Hematopoietic multipotent progenitor cell treated with erythropoietin and hydrocortisone succinate and interleukin-3 and kit ligand, for 17 days (in vitro differentiated cells): ENCODE measurements around the gene LOXL1.

Experiments
- DNase-seq: peaks from one replicate; pipeline ENCODE4 v3.0.0-alpha.2; 2015; ENCODE audit warnings: low spot score

Gene LOXL1

DNA sequence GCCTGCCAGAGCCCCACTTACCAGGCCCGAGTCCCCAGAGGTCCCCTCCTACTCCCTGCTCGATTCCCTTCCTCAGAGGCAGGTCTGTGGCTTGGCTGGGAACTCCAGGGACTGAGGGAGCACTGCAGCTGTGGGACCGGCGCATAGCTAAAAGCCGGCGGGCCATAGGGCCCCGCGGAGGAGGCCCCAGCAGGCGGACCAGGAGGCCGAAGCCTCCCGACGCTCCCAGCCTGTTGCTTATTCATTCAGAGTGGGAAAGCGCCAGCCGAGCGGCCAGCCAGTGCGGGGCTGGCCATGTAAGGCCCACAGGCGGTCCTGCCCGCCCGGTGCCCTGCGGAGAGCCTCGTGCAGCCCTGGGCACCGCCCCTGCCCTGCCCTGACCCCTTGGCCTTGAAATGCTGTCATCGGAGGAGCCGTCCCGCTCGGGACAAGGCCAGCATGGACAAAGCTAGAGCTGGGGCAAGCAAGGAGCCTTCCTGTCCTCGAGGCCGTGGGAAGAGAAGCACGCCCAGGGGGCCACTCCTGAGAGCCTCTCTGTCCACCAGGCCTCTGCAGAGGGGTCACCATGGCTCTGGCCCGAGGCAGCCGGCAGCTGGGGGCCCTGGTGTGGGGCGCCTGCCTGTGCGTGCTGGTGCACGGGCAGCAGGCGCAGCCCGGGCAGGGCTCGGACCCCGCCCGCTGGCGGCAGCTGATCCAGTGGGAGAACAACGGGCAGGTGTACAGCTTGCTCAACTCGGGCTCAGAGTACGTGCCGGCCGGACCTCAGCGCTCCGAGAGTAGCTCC is at the start of gene LOXL1:
LOXL1 (plus strand) TSS at position 244 of the 784 bp plus-strand sequence; CDS start at position 566, 322 bp downstream.
- DNase-seq = no peak

- no peak for DNase-seq
Observed at GRCh38 chr15:73879426-73879825, 46.8 kb upstream of the LOXL1 start.

GRCh38 chr15:73881579-73882320 is 44.5 kb upstream of the LOXL1 start:
- no peak for DNase-seq

GRCh38 chr15:73882761-73883419 is 43.4 kb upstream of the LOXL1 start:
- no peak for DNase-seq

DNA sequence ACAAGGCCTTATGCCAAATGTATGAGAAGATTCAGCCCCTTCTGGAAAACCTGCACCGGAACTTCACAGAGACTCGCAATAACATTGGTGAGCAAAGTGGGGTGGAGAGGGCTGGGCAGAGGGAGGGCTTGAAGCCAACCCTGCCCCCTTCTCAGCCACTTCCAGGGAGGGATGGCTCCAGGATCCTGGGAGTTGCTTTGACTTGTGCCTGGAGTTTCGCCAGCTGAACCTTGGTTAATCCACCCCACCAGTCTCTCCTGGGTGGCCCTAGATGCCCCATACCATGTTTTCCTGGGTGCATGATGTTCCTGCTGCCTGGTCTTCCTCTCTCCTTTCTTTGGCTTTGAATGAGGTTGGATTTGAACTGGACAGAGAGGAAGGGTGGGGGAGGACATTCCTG is 42.1 kb upstream of the LOXL1 start:
- no peak for DNase-seq

DNA sequence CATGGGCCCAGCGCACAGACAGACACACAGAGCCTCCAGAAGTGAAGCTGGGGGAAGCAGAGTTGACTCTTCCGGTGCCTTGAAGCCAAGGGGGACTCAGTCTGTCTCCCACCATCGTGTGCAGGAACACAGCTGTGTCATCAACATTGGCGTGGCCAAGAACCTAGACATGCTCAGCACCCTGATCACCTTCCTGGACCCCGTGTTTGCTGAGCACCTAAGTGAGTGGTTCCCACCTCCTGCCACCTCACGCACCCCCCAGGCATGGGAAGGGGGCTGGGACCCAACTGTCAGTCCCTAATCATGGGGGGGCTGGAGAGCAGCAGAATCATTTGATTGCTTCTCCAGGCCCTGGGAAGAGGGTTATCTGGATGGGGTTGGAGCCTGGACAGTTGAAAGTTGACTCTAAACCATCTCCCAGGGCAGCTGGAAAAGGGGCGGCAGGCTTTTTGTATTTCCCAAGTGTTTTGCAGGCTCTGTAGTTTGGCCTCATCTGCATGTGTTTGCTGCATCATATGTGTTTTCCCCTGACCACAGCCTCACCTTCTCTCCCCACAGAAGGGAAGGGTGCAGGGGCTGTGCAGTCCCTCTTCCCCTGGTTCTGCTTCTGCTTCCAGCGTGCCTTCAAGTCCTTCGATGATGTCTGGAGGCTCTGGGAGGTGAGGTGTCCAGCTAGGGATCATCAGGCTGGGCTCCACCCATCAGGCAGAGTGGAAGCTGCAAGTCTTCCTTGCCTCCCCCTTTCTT is 40.1 kb upstream of the LOXL1 start:
- no peak for DNase-seq

- no peak for DNase-seq
Observed at GRCh38 chr15:73886717-73887345, 39.4 kb upstream of the LOXL1 start.

GRCh38 chr15:73887481-73887880 is 38.8 kb upstream of the LOXL1 start:
- DNase-seq = no peak

- DNase-seq = no peak
Observed at GRCh38 chr15:73888224-73889041, 37.8 kb upstream of the LOXL1 start.

DNA sequence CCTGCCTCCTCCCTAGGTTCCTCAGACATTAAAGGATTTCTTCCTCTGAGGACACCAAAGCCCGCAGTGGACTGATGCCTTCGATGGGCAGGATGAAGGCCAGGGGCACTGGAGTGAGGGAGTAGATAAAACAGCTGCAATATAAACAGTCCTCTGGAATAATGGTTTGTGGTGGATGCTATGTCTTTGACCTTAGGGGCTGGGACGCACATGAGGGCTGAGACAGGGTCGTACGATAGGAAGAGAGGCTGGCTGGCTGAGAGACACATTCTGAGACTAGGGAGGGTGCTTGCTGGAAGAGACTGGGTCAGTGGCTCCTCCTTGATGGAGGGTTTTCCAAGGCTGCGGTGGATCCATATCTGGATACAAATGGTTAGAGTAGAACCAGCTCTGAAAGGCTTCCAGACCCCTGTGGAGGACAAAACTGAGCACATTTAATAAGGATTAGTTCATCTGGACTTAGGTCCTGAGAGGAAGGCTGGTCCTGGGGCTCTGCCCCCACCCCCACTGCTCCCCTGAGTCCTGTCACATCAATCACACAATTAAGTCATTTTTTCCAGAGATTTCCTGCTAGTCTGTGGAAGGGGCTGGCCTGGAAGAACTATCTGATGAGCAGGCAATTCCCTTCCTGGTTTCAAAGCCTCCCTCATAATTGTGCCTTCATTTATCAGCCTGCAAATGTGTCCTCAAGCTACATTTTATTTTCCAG is 37.1 kb upstream of the LOXL1 start:
- no peak for DNase-seq

GRCh38 chr15:73889762-73890124 is 36.5 kb upstream of the LOXL1 start:
- DNase-seq = no peak

DNA sequence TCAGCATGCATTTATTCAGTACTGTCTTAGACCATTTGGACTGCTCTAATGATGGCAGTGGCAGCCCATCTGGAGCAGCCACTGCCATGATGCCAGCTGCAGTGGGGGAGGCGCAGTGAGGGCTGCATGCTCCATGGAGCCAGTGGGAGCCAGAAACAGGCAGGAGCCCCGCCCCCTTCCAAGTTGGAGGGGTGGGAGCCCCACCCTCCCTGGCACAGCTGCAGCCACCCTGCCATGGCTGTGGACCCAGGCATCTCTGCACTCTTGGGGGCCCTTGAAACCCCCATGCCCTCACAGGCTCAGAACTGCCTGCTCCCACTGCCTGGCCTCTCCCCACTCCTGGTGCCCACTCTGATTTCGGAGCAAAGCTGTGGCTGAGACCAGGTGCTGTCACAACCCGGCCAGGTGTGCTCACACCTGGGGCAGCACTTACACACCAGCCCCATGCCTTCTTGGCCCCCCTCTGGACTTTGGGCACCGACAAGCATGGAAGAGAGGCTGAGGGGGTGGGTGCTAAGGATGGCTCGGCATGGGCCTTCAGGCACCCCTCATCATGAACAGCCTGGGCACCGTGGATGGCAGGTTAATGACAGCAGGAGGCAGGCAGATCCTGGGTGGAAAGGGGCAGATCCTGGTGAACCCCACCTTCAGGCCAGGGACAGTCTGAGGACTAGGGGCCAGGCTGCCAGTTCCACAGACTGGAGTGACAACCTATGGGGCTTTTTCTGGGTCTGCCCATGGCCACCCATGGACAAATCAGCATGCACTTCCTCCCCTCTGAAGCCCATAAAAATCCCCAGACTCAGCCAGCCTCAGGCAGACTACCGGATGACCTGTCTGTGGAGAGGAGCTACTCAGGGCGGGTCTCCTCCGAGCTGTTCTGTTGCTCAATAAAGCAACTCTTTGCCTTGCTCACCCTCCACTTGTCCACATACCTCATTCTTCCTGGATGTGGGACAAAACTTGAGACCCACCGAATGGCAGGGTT is 34.6 kb upstream of the LOXL1 start:
- no peak for DNase-seq

- DNase-seq = no peak
Observed at GRCh38 chr15:73892446-73893226, 33.6 kb upstream of the LOXL1 start.

GRCh38 chr15:73894133-73894814 is 32.0 kb upstream of the LOXL1 start:
- no peak for DNase-seq

DNA sequence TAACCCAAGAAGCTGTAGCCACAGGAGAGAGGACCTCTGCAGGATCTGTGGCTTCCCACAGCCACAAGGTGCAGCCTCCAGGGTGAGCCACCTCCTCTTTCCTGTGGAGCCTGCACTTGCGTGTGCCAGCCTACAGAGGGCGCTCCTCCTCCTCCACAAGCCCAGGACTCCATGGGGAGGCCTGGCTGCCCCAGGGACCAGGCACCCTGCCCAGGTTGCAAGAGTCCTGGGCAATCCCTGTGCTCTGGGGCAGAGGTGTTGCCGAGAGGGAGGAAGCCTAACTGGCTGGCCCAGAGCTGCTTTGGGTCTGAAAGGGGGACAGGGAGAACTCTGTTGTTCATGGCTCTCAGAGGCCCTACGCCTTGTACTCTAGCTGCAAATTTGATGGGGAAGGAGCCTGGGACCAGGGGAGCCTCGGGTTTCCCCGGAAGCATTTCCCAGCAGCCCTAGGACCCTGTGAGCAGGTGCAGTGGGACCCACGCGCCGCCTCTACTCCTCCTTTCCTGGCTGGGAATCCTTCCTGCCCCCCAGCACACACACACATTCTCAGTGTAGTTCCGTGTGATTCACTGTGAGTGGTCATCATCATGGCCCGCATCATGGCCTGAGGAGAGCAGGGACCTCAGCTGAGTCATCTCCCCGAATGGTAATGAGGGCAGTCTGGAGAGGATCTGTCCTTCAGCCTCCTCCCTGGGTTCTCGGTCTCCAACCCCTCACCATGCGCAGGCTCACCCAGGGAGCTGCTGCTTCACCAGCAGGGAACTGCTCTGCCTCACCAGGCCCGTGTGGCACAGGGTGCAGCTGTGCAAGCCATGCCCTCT is 28.6 kb upstream of the LOXL1 start:
- peak; percentile 46 for DNase-seq

DNA sequence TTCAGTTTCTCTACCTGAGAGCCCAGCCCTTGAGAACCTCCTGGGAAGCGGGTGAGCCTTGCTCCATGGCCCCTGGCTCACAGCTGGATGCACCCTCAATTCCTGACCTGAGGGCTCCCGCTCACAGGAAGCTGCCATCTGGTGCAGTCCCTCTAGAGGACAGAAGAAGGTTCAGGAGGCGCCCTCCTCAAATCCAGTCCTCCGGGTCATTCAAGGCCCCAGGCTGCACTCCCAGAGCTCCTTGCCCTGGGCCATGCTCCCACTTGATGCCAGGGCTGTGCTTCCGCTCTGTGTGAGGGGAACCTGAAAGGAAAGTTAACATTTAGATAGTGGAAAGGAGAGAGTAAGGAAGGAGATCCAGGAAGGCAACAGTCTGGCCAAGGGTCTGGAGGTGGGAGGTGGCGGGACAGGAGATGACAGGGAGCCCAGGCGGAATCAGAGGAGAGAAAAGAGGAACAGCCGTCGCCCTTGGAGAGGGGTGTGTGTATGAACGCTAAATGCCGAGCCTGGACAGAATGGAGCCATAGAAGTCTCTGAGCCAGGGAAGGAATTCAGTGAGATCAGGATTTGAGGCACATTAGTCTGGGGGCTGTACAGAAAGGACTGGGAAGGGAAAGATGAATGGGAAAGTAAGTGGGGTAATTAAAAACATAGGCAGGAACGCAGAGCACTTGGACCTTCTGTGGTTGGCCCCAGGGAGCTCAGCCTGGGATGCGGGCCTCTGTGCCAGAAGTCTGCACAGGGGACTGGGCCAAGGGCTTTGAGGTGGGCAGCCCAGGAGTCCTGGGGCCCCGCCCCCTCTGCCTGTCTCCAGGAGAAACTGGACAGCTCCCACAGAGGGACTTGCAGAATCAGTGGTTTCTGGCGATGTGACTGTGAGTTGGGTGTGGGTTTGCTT is 26.8 kb upstream of the LOXL1 start:
- no peak for DNase-seq
